HG02840 (cell line): ENCODE measurements around the gene POM121.
"Not testable (repeated sequence)": the region's sequence is repeated elsewhere in the genome, so short reads cannot be mapped to it uniquely, and the experiment has no call there.

Experiments used
- ATAC-seq: cut with Tn5 transposase; IDR thresholded peaks from one replicate; pipeline ENCODE4 v1.9.1; 2021; ENCODE audit warnings: mild to moderate bottlenecking, moderate library complexity, moderate number of reproducible peaks; ENCODE audit not compliant: unreplicated experiment, low FRiP score

Gene POM121

GRCh38 chr7:72924733-72925545, at the start of gene POM121:
POM121 (plus strand) TSS chr7:72925095; CDS start chr7:72925122, 27 bp downstream.
- peak; percentile 85 for ATAC-seq

- ATAC-seq: peak; percentile 99
These were observed 45.7 kb upstream of the POM121 start for GRCh38 chr7:72879079-72879736.

DNA sequence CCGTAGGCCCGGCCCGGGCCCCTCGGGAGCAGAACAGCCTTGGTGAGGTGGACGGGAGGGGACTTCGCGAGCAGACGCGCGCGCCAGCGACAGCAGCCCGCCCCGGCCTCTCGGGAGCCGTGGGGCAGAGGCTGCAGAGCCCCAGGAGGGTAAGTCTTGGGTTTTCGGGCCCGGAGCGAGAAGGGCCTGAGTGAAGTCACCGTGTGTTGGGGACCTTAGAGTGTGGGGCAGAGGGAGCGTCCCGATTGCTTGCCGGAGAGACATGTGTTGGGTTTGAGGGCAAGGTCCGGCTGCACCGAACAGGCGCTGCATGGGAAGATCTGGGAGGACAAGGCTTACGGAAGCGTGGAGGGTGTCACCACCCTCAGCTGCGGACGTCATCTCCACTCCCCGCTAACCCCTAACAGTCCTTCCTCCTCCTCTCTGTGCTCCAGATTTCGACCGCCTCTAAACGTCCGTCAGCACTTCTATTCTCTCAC, 45.1 kb upstream of the POM121 start:
- not testable (repeated sequence) for ATAC-seq

DNA sequence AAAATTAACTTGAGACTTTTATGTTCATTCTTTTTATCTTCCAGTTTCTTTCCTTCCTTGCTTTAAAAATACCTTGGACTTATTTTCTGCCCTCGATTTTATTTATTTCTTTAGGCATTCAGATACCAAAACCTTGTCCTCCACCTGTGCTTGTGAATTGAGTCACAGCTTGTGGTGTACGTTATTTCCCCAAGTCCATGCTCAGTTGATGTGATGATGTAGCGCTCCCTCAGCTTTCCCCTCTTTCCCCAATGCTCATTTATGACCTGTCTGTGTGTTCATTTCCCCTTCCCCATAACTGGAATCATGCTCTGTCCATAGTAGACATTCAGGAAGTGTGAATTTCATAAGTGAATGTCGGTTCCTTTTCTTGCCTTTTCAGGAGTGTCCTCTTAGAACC, 33.1 kb upstream of the POM121 start:
- ATAC-seq: not testable (repeated sequence)

- ATAC-seq: not testable (repeated sequence)
These were observed 20.2 kb upstream of the POM121 start for GRCh38 chr7:72904740-72905139.

DNA sequence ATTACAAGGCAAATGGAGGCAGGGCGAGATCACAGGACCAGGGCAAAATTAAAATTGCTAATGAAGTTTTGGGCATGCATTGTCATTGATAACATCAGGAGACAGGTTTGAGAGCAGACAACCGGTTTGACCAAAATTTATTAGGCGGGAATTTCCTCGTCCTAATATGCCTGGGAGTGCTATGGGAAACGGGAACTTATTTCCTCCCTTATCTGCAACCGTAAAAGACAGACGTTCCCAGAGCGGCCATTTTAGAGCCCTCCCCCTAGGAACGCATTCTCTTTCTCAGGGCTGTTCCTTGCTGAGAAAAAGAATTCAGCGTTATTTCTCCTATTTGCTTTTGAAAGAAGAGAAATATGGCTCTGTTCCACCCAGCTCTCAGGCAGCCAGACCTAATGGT, 16.5 kb upstream of the POM121 start:
- not testable (repeated sequence) for ATAC-seq

DNA sequence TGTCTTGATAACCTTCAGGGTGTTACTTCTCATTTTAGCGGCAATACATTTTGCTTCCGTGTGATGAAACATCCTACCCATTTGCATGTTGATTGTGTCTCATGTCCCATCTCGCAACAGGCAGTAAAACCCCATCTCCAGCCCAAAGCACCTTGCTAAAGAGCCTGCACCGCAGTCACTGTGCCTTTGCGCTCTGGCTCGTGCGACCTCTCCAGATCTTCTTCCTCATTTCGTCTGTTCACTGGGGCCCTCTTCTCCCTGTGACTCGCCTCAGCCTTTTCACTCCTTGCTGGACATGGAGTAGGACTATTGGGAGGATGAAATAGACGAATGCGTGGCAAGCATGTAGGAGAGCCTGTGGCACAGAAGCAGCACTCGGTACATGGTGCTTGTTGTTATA, 13.5 kb upstream of the POM121 start:
- ATAC-seq: not testable (repeated sequence)

GRCh38 chr7:72913750-72914149, 11.1 kb upstream of the POM121 start:
- not testable (repeated sequence) for ATAC-seq

- ATAC-seq: not testable (repeated sequence)
These were observed 10.0 kb upstream of the POM121 start for GRCh38 chr7:72914756-72915525.

GRCh38 chr7:72919256-72919775, 5.6 kb upstream of the POM121 start:
- no peak for ATAC-seq

- peak; percentile 8 for ATAC-seq
These were observed 536 bp upstream of the POM121 start for GRCh38 chr7:72924386-72924732.

- no peak for ATAC-seq
These were observed 738 bp downstream of the POM121 start for GRCh38 chr7:72925546-72926120.

- ATAC-seq: not testable (repeated sequence)
These were observed 2.9 kb downstream of the POM121 start for GRCh38 chr7:72927791-72928190.

DNA sequence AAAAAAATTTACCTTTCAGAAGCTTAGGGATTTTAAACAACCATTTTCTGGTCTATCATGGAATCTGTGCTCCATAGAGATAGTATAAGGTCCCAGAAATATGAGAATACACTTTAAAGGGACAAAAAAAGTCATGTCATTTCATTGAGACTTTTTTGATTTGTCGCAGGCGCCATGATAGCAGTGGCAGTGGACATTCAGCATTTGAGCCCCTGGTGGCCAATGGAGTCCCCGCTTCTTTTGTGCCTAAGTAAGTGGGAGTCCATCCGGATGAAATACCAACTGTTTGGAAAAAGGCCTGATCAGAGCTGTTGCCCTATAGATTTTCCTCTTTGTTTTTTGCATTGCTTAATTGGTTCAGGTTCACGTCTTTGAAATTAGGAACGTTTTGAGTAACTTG, 3.3 kb downstream of the POM121 start:
- ATAC-seq: not testable (repeated sequence)

DNA sequence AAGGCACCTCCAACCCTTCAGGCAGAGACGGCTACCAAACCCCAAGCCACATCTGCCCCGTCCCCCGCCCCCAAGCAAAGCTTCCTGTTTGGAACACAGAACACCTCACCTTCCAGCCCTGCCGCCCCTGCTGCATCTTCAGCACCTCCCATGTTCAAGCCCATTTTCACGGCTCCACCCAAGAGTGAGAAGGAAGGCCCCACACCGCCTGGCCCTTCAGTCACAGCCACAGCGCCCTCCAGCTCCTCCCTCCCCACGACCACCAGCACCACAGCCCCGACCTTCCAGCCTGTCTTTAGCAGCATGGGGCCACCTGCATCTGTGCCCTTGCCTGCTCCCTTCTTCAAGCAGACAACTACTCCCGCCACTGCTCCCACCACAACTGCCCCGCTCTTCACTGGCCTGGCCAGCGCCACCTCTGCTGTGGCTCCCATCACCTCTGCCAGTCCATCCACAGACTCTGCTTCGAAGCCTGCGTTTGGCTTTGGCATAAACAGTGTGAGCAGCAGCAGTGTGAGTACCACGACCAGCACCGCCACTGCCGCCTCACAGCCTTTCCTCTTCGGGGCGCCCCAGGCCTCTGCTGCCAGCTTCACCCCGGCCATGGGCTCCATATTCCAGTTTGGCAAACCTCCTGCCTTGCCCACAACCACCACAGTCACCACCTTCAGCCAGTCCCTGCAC, 17.3 kb downstream of the POM121 start:
- not testable (repeated sequence) for ATAC-seq

DNA sequence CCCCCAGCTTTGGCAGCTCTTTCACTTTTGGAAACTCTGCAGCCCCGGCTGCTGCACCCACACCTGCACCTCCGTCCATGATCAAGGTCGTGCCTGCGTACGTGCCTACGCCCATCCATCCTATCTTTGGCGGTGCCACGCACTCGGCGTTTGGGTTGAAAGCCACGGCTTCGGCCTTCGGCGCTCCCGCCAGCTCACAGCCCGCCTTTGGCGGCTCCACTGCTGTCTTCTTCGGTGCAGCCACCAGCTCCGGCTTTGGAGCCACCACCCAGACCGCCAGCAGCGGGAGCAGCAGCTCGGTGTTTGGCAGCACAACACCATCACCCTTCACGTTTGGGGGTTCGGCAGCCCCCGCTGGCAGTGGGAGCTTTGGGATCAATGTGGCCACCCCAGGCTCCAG, 18.1 kb downstream of the POM121 start:
- ATAC-seq: not testable (repeated sequence)

- not testable (repeated sequence) for ATAC-seq
These were observed 20.0 kb downstream of the POM121 start for GRCh38 chr7:72944937-72945336.

DNA sequence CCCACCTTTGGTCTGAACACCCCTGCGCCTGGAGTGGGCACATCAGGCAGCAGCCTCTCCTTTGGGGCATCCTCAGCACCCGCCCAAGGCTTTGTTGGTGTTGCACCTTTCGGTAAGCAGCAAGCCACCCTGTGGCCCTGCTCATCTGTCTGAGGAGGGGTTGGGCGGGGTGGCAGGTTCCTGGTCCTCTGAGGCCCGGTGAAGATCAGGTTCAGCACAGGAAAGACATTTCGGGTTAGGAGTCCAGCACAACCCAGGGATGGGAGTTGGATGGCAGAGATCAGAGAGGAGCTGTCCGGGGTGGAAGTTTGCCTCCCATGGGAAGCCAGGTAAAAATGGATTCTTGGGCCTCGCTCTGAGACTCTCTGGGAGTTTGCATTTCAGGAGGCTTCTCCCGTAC, 20.7 kb downstream of the POM121 start:
- ATAC-seq: not testable (repeated sequence)

DNA sequence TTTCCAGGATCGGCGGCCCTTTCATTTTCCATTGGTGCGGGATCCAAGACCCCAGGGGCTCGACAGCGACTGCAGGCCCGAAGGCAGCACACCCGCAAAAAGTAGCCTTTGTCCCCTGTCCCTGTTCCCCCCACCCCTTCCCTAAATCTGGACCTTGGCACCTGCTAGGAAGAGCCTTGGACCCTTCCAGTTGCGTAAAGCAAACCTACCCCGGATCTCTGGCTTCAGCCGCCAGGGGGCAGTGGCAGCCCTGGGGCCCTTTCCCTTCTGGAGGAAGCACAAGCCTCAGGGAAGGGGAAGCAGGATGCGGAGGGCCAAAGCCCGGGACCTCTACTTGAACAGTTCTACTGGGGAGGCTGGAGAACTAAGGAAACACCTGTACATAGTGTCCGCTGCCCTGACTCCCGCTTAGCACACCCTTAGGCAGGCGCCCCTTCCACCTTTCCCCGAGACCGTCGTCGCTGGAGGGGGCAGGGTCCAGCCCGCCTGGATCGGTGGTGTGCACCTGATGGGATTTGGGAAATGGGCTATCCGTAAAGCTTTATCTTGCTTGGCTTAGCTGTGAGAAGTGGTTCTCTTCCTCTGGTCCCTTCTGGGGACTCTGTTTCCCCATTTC, 21.3 kb downstream of the POM121 start:
- not testable (repeated sequence) for ATAC-seq
